Common myeloid progenitor, CD34-positive (primary cell): Measurements from ENCODE around the gene CLSTN2.

Experiments used
- CTCF ChIA-PET: fragments of 350-600 bp; sonication (Branson Sonifier 250); formaldehyde crosslinking; loops from one replicate; lab custom pipeline; 2021; ENCODE audit warnings: antibody characterized with exemption; lab: Charles Lee
- POLR2A ChIA-PET: fragments of 350-600 bp; sonication (Branson Sonifier 250); formaldehyde crosslinking; loops from one replicate; lab custom pipeline; 2021; ENCODE audit warnings: antibody characterized with exemption; lab: Charles Lee
- DNase-seq, 3 donors: peaks; one replicate each; pipeline versions ENCODE4 v3.0.0 to v3.0.0-alpha.2; 2013
- H3K27ac ChIP-seq, 2 experiments: 1 replicate in 1 of 2; 2 replicates in 1 of 2; pipeline ENCODE4 v1.7.0; 2013; ENCODE audit warnings: inconsistent platforms in 2 of 2, low read length in 2 of 2, mild to moderate bottlenecking in 2 of 2, low read depth in 1 of 2, moderate library complexity in 1 of 2; ENCODE audit not compliant: severe bottlenecking in 2 of 2, insufficient read depth in 1 of 2, poor library complexity in 1 of 2
- H3K27me3 ChIP-seq, 5 experiments: replicated peaks in 2 of 5; 1 replicate in 3 of 5; 2 replicates in 2 of 5; pipeline versions ENCODE4 v1.6.1 to v1.7.0; 2013; ENCODE audit warnings: low read length in 4 of 5, mild to moderate bottlenecking in 2 of 5, moderate library complexity in 2 of 5, inconsistent platforms in 1 of 5; ENCODE audit not compliant: insufficient read depth in 5 of 5, control insufficient read depth in 4 of 5
- H3K36me3 ChIP-seq, 4 experiments: 1 replicate in 2 of 4; 2 replicates in 2 of 4; pipeline versions ENCODE4 v1.6.1 to v1.7.0; 2013; ENCODE audit warnings: low read length in 3 of 4, control low read depth in 1 of 4, mild to moderate bottlenecking in 1 of 4; ENCODE audit not compliant: control insufficient read depth in 4 of 4, insufficient read depth in 4 of 4
- H3K4me1 ChIP-seq, 4 experiments: 1 replicate in 3 of 4; 2 replicates in 1 of 4; pipeline versions ENCODE4 v1.6.1 to v1.7.1; 2013; ENCODE audit warnings: low read length in 3 of 4, mild to moderate bottlenecking in 3 of 4, control low read depth in 1 of 4, inconsistent platforms in 1 of 4, moderate library complexity in 1 of 4; ENCODE audit not compliant: control insufficient read depth in 4 of 4, insufficient read depth in 4 of 4; ENCODE audit errors: control extremely low read depth in 1 of 4
- H3K4me3 ChIP-seq, 7 experiments: 1 replicate in 4 of 7; 2 replicates in 3 of 7; pipeline versions ENCODE4 v1.5.1 to v1.7.0; 2013; ENCODE audit warnings: mild to moderate bottlenecking in 7 of 7, low read length in 6 of 7, moderate library complexity in 6 of 7, inconsistent platforms in 2 of 7, low read depth in 2 of 7, control low read depth in 1 of 7; ENCODE audit not compliant: insufficient read depth in 4 of 7, control insufficient read depth in 1 of 7; ENCODE audit errors: extremely low read depth in 1 of 7
- H3K9me3 ChIP-seq, 5 experiments: 1 replicate in 4 of 5; 2 replicates in 1 of 5; pipeline versions ENCODE4 v1.6.1 to v1.7.1; 2013; ENCODE audit warnings: low read length in 4 of 5, mild to moderate bottlenecking in 2 of 5, inconsistent platforms in 1 of 5, low read depth in 1 of 5, moderate library complexity in 1 of 5; ENCODE audit not compliant: control insufficient read depth in 4 of 5, insufficient read depth in 2 of 5; ENCODE audit errors: control extremely low read depth in 1 of 5
- WGBS: methylation state at CpG from one replicate; pipeline ENCODE4 v1.1.5; 2013; ENCODE audit not compliant: insufficient coverage; 5-methylcytosine and 5-hydroxymethylcytosine counted together

Gene CLSTN2

GRCh38 chr3:140497331-140497730, 562.3 kb downstream of the CLSTN2 start:
- ChIA-PET CTCF (no interaction called here), POLR2A (no interaction called here)
- 98% methylated on average over 11 of the region's 11 CpGs for WGBS
- Histone ChIP-seq H3K27ac (no peak overlapping the region), H3K4me1 (no peaks in the 10 kb centered on the region), H3K36me3 (no peaks in the 10 kb centered on the region), H3K27me3 (peaks cover 0 to 2% (median 0%) of the 10 kb centered on the region in 5 experiments), H3K4me3 (no peak overlapping the region), H3K9me3 (no peaks in the 10 kb centered on the region)
- DNase-seq = no peak

DNA sequence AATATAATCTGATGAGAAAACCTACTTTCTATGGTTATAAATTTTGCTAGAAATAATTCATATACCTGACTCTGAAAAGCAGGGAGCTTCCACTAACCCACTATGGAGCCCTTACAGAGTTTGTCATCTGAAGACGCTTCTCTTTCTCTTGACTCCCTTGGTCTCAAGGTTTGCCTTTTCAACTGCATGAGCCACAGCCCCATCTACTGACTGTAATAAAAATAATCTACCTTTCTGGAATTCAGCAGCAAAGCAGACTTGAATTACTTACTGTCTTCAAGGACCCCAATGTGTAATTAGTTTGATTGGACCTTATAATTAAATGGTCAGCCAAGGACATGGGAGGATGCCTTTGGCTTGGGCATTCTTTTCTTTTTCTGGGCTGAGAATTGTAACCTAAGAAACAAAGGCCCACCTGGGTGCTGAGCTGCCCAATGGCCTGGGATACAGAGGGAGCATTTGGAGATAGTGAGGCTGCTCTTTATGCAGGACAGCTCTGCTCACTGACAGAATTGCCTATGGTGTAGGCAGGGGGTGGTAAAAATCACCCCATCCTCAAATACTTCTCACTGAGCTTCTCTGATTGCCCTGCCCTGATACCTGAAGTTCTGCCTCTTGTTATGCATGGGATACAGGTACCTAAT, 564.3 kb downstream of the CLSTN2 start:
- H3K4me1 ChIP-seq = no peaks in the 10 kb centered on the region
- H3K27me3 ChIP-seq = peaks cover 0 to 2% (median 2%) of the 10 kb centered on the region in 5 experiments
- H3K4me3 ChIP-seq = no peak overlapping the region
- no peaks in the 10 kb centered on the region for H3K36me3 ChIP-seq
- no peaks in the 10 kb centered on the region for H3K9me3 ChIP-seq
- 17% methylated on average over 1 of the region's 1 CpG for WGBS
- CTCF ChIA-PET = no interaction called here
- POLR2A ChIA-PET = no interaction called here
- no peak overlapping the region for H3K27ac ChIP-seq
- peak; percentile 3 to 15 (median 12) for DNase-seq

GRCh38 chr3:140500473-140500872, 565.5 kb downstream of the CLSTN2 start:
- no peaks in the 10 kb centered on the region for H3K4me1 ChIP-seq
- H3K9me3 ChIP-seq = no peaks in the 10 kb centered on the region
- no peak overlapping the region for H3K27ac ChIP-seq
- DNase-seq = no peak
- H3K36me3 ChIP-seq = no peaks in the 10 kb centered on the region
- CTCF ChIA-PET = interaction anchor here (0.6 kb wide), 2 partner anchors 221 to 434 kb away, joined by 3 read pairs; no protein-coding TSS in a partner anchor
- 100% methylated on average over 1 of the region's 2 CpGs for WGBS
- no peak overlapping the region for H3K4me3 ChIP-seq
- peaks cover 0 to 2% (median 2%) of the 10 kb centered on the region in 5 experiments for H3K27me3 ChIP-seq
- POLR2A ChIA-PET = no interaction called here

DNA sequence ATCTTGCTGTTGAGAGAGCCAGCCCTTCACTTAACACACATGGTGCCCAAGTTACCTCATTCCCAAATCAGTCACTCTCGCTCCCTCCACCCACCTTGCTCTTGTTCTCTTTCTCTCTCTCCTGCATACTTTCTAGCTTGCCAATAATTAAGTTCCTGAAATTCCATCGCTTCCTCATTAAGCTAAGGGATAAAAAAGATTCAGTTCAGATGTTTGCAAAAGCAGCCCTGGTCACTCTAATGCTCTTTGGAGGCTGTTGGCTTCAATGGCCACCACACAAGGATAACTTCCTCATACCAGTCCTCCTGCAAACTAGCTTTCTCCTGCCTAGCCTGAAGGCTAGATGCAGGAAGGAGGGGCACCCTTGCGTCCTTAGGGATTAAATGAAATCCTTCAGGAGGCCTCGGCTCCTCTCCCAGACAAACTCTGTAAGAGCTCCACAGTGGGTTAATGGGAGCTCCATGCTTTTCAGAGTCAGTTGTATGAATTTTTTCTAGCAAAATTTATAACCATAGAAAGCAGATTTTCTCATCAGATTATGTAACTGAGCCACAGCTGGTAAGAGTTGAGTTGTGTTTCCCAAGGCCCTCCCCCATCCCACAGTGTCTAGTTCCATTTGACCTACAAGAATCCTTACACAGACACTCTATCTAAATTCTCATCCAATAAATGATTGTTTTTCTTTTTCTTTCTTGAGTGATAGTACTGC, 566.2 kb downstream of the CLSTN2 start:
- CTCF ChIA-PET = interaction anchor here (0.9 kb wide), 1 partner anchor 12 kb away, joined by 3 read pairs; no protein-coding TSS in a partner anchor
- H3K4me3 ChIP-seq = no peak overlapping the region
- H3K9me3 ChIP-seq = no peaks in the 10 kb centered on the region
- WGBS = 100% methylated on average over 1 of the region's 4 CpGs
- H3K36me3 ChIP-seq = no peaks in the 10 kb centered on the region
- H3K27me3 ChIP-seq = peaks cover 0 to 4% (median 2%) of the 10 kb centered on the region in 5 experiments
- H3K4me1 ChIP-seq = no peaks in the 10 kb centered on the region
- DNase-seq = no peak
- POLR2A ChIA-PET = no interaction called here
- no peak overlapping the region for H3K27ac ChIP-seq

- H3K4me3 ChIP-seq = no peak overlapping the region
- DNase-seq = no peak
- peaks cover 0 to 5% (median 2%) of the 10 kb centered on the region in 5 experiments for H3K27me3 ChIP-seq
- ChIA-PET POLR2A (no interaction called here), CTCF (no interaction called here)
- no peaks in the 10 kb centered on the region for H3K9me3 ChIP-seq
- no peak overlapping the region for H3K27ac ChIP-seq
- H3K36me3 ChIP-seq = no peaks in the 10 kb centered on the region
- no peaks in the 10 kb centered on the region for H3K4me1 ChIP-seq
Observed at GRCh38 chr3:140501770-140502364, 566.9 kb downstream of the CLSTN2 start.

GRCh38 chr3:140505213-140505612, 570.2 kb downstream of the CLSTN2 start:
- Histone ChIP-seq H3K36me3 (no peaks in the 10 kb centered on the region), H3K4me1 (no peaks in the 10 kb centered on the region), H3K27ac (no peak overlapping the region), H3K9me3 (no peaks in the 10 kb centered on the region), H3K27me3 (peaks cover 2 to 11% (median 6%) of the 10 kb centered on the region in 5 experiments), H3K4me3 (no peak overlapping the region)
- POLR2A ChIA-PET = no interaction called here
- CTCF ChIA-PET = interaction anchor here (0.9 kb wide), 1 partner anchor 572 kb away, joined by 3 read pairs; no protein-coding TSS in a partner anchor
- WGBS = 20% methylated on average over 1 of the region's 3 CpGs
- DNase-seq = no peak

DNA sequence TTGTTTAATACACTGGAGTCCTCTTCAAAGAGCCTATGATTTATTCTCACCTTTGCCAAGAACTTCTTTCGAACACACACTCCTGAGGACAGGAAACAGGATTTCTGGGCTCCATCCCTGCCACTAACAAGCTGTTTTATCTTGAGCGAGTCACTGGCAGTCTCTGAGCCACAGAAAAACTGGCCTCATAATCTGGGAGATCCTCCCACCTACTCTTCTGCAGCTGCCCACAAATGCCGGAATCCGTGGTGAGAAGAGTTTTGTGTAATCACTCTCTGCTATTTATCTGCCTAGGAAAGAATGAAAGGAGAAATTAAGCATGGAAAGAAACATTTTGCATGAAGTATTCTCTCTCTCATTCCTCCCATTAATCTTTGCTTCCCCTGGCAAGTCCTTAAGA, 570.9 kb downstream of the CLSTN2 start:
- POLR2A ChIA-PET = no interaction called here

More for the DNA sequence above, 570.9 kb downstream of the CLSTN2 start:
- DNase-seq = no peak
- H3K27ac ChIP-seq = no peak overlapping the region
- no peaks in the 10 kb centered on the region for H3K9me3 ChIP-seq
- no peaks in the 10 kb centered on the region for H3K4me1 ChIP-seq
- no CpG with 5 or more reads among the region's 4 CpGs for WGBS
- H3K27me3 ChIP-seq = peaks cover 2 to 12% (median 8%) of the 10 kb centered on the region in 5 experiments
- CTCF ChIA-PET = no interaction called here
- no peak overlapping the region for H3K4me3 ChIP-seq
- no peaks in the 10 kb centered on the region for H3K36me3 ChIP-seq
